SK-N-SH (cell line): ENCODE data around the gene RAD9B. TPM values are rescaled to one million over a fixed set of nuclear protein-coding genes. Genes with fewer than 3 reads are reported as not detected.
"Not testable (repeated sequence)": the region's sequence is repeated elsewhere in the genome, so short reads cannot be mapped to it uniquely, and the experiment has no call there.

Experiments
- CTCF ChIA-PET: fragments of 300-600, 350-600 bp; formaldehyde crosslinking; extraction: SDS; loops from one replicate; lab custom pipeline; 2021; lab: Yijun Ruan, JAX
- POLR2A ChIA-PET: fragments of 350-600 bp; sonication (Branson Sonifier 250); formaldehyde crosslinking; extraction: SDS; loops from one replicate; lab custom pipeline; 2020; ENCODE audit warnings: antibody characterized with exemption, inconsistent platforms; lab: Yijun Ruan, JAX
- DNase-seq: peaks from one replicate; pipeline ENCODE4 v3.0.0; 2012
- H2AFZ ChIP-seq: fragments of 200-600 bp; sonication (generic); 2 replicates; pipeline ENCODE4 v1.8.1; 2016; ENCODE audit warnings: antibody characterized with exemption, mild to moderate bottlenecking, low read depth
- H3F3A ChIP-seq: fragments of 200-600 bp; sonication (generic); replicated peaks from 2 replicates; pipeline ENCODE3; 2016; ENCODE audit warnings: antibody characterized with exemption, mild to moderate bottlenecking; ENCODE audit not compliant: insufficient read depth
- H3K27ac ChIP-seq, 2 experiments: fragments of 200-500 bp in 1 of 2; fragments of 200-600 bp in 1 of 2; sonication (Bioruptor generic) in 1 of 2; sonication (generic), shearing (Covaris generic) in 1 of 2; 2 replicates each; pipeline versions ENCODE4 v1.5.1 to v1.6.1; 2014 to 2016; ENCODE audit warnings: low read depth in 2 of 2, inconsistent platforms in 1 of 2, low read length in 1 of 2, mild to moderate bottlenecking in 1 of 2, mixed read lengths in 1 of 2
- H3K27me3 ChIP-seq: fragments of 200-600 bp; sonication (generic), shearing (Covaris generic); 2 replicates; pipeline ENCODE4 v1.6.1; 2016; ENCODE audit warnings: mixed run types; ENCODE audit not compliant: insufficient read depth
- H3K36me3 ChIP-seq, 2 experiments: fragments of 200-500 bp in 1 of 2; fragments of 200-600 bp in 1 of 2; sonication (Bioruptor generic) in 1 of 2; sonication (generic) in 1 of 2; replicated peaks in 1 of 2; 2 replicates each; pipeline versions ENCODE3 to v1.5.1; 2014 to 2016; ENCODE audit warnings: low read length in 1 of 2, mild to moderate bottlenecking in 1 of 2; ENCODE audit not compliant: insufficient read depth in 2 of 2, control insufficient read depth in 1 of 2
- H3K4me1 ChIP-seq, 2 experiments: fragments of 200-500 bp in 1 of 2; fragments of 200-600 bp in 1 of 2; sonication (Bioruptor generic) in 1 of 2; sonication (generic), shearing (Covaris generic) in 1 of 2; 2 replicates each; pipeline versions ENCODE4 v1.5.1 to v1.6.1; 2014 to 2016; ENCODE audit warnings: low read depth in 1 of 2, low read length in 1 of 2, mixed run types in 1 of 2; ENCODE audit not compliant: insufficient read depth in 2 of 2, control insufficient read depth in 1 of 2
- H3K4me2 ChIP-seq: fragments of 200-600 bp; sonication (generic), shearing (Covaris generic); 2 replicates; pipeline ENCODE4 v1.6.1; 2017; ENCODE audit warnings: mixed run types
- H3K4me3 ChIP-seq, 2 experiments: fragments of 200-500 bp in 1 of 2; fragments of 200-600 bp in 1 of 2; sonication (Bioruptor generic) in 1 of 2; sonication (generic), shearing (Covaris generic) in 1 of 2; 2 replicates each; pipeline versions ENCODE4 v1.5.1 to v1.8.1; 2014 to 2016; ENCODE audit warnings: low read depth in 2 of 2, inconsistent platforms in 1 of 2, low read length in 1 of 2, mild to moderate bottlenecking in 1 of 2, mixed read lengths in 1 of 2, moderate library complexity in 1 of 2
- H3K79me2 ChIP-seq: fragments of 200-600 bp; sonication (generic); 2 replicates; pipeline ENCODE4 v1.8.1; 2017; ENCODE audit warnings: mild to moderate bottlenecking; ENCODE audit not compliant: insufficient read depth
- H3K9ac ChIP-seq: fragments of 200-600 bp; sonication (generic); 2 replicates; pipeline ENCODE4 v1.6.1; 2017; ENCODE audit warnings: mixed run types
- H3K9me2 ChIP-seq: fragments of 200-600 bp; sonication (generic); 2 replicates; pipeline ENCODE4 v1.6.1; 2017; ENCODE audit warnings: mixed run types
- H3K9me3 ChIP-seq: fragments of 200-600 bp; sonication (generic); 2 replicates; pipeline ENCODE4 v1.6.1; 2017; ENCODE audit warnings: mixed run types, mild to moderate bottlenecking, moderate library complexity
- H4K20me1 ChIP-seq: fragments of 200-600 bp; sonication (generic); 2 replicates; pipeline ENCODE4 v1.6.1; 2017; ENCODE audit warnings: mild to moderate bottlenecking, mixed run types; ENCODE audit not compliant: insufficient read depth
- CTCF ChIP-seq: fragments of 200-600 bp; sonication (generic); IDR thresholded peaks from 2 replicates; pipeline ENCODE4 v1.6.1; 2017; ENCODE audit warnings: antibody characterized with exemption, mild to moderate bottlenecking, moderate library complexity
- FOSL2 ChIP-seq: IDR thresholded peaks from 2 replicates; pipeline ENCODE4 v1.4.0; 2012; ENCODE audit warnings: low read depth, mild to moderate bottlenecking, moderate library complexity, borderline replicate concordance
- FOXM1 ChIP-seq: IDR thresholded peaks from 2 replicates; pipeline ENCODE4 v1.4.0; 2012; ENCODE audit warnings: low read depth, mild to moderate bottlenecking
- GATA2 ChIP-seq: sonication (generic); formaldehyde crosslinking; IDR thresholded peaks from 2 replicates; pipeline ENCODE4 v1.5.0; 2020; ENCODE audit warnings: mild to moderate bottlenecking, missing genetic modification reagents
- MXI1 ChIP-seq: IDR thresholded peaks from 2 replicates; pipeline ENCODE4 v1.6.1; 2012; ENCODE audit warnings: mild to moderate bottlenecking, low read depth, low read length, improper control_type of control experiment
- NFIC ChIP-seq: IDR thresholded peaks from 2 replicates; pipeline ENCODE4 v1.4.0; 2012; ENCODE audit warnings: borderline replicate concordance
- RAD21 ChIP-seq: IDR thresholded peaks from 2 replicates; pipeline ENCODE4 v1.6.1; 2012; ENCODE audit warnings: mild to moderate bottlenecking, low read length
- SIN3A ChIP-seq: IDR thresholded peaks from 2 replicates; pipeline ENCODE4 v1.6.1; 2012; ENCODE audit warnings: low read depth, mild to moderate bottlenecking, low read length, moderate library complexity, borderline replicate concordance
- TAF1 ChIP-seq: IDR thresholded peaks from 2 replicates; pipeline ENCODE4 v1.6.1; 2012; ENCODE audit warnings: low read depth, mild to moderate bottlenecking, low read length, moderate library complexity, borderline replicate concordance
- TEAD4 ChIP-seq: IDR thresholded peaks from 2 replicates; pipeline ENCODE4 v1.4.0; 2012; ENCODE audit warnings: mild to moderate bottlenecking, borderline replicate concordance; ENCODE audit not compliant: insufficient read depth
- USF1 ChIP-seq: IDR thresholded peaks from 2 replicates; pipeline ENCODE4 v1.4.0; 2012; ENCODE audit warnings: low read depth, borderline replicate concordance
- USF2 ChIP-seq: fragments of 150-350 bp; IDR thresholded peaks from 2 replicates; pipeline ENCODE4 v1.6.1; 2017; ENCODE audit warnings: antibody characterized with exemption, low read length, low read depth, borderline replicate concordance
- WGBS: methylation state at CpG from one replicate; pipeline ENCODE4 v1.1.6; 2017; ENCODE audit warnings: low lambda C conversion rate; 5-methylcytosine and 5-hydroxymethylcytosine counted together
- polyA plus RNA-seq, 3 experiments: library from polyadenylated mRNA; depleted of rRNA; stranded (reverse); fragments of >200 nt; gene quantifications; 2 replicates each; pipeline ENCODE4 v1.2.3, GENCODE V29; 2012

The RAD9B gene
- polyA plus RNA-seq, 1 of the 3 experiments (the other 2 are of a cell fraction): 0.20 TPM

GRCh38 chr12:110465024-110465423, 37.1 kb upstream of the RAD9B start:
- Histone ChIP-seq H3K4me2 (no peak overlapping the region), H4K20me1 (no peaks in the 10 kb centered on the region), H2AFZ (no peak overlapping the region)
- TF ChIP-seq GATA2 (no peak), SIN3A (no peak), TEAD4 (no peak), FOSL2 (no peak), FOXM1 (no peak), RAD21 (no peak), TAF1 (no peak), NFIC (no peak), MXI1 (no peak), USF1 (no peak), USF2 (no peak), CTCF (no peak)
- TF ChIP-seq, all 33 proteins: peak for 0
- Histone ChIP-seq H3K79me2 (peaks cover 41% of the 10 kb centered on the region), H3K27me3 (no peaks in the 10 kb centered on the region), H3K9me3 (no peaks in the 10 kb centered on the region), H3K4me1 (peaks cover 8% of the 10 kb centered on the region in 2 experiments), H3K9me2 (no peaks in the 10 kb centered on the region), H3K36me3 (peaks cover 5 to 12% of the 10 kb centered on the region in 2 experiments), H3K9ac (no peak overlapping the region), H3K4me3 (no peak overlapping the region), H3K27ac (no peak overlapping the region), H3F3A (peaks cover 11% of the 10 kb centered on the region)
- POLR2A ChIA-PET: no interaction called here
- no peak for DNase-seq
- CTCF ChIA-PET: interaction anchor here (1.2 to 4.6 kb wide), 2 partner anchors 15 to 137 kb away, joined by 8 to 26 read pairs; partner anchors contain the start of gene ARPC3
- 69% methylated on average over 2 of the region's 2 CpGs for WGBS

GRCh38 chr12:110465765-110466164, 36.4 kb upstream of the RAD9B start:
- H3K27me3 ChIP-seq, POLR2A ChIA-PET, H3K4me2 ChIP-seq, H3K4me3 ChIP-seq, H4K20me1 ChIP-seq, H3K9ac ChIP-seq, DNase-seq, H2AFZ ChIP-seq, H3K9me2 ChIP-seq, H3K9me3 ChIP-seq, H3K27ac ChIP-seq, H3K4me1 ChIP-seq: not testable (repeated sequence)
- H3F3A ChIP-seq: peaks cover 11% of the 10 kb centered on the region
- H3K79me2 ChIP-seq: peaks cover 47% of the 10 kb centered on the region
- 93% methylated on average over 9 of the region's 11 CpGs for WGBS
- H3K36me3 ChIP-seq: peaks cover 5 to 12% of the 10 kb centered on the region in 2 experiments
- CTCF ChIA-PET: interaction anchor here (4.6 to 7.1 kb wide), 2 partner anchors 16 to 135 kb away, joined by 26 to 84 read pairs; partner anchors contain the start of gene ARPC3
